ENCODE data around the gene LRP1-AS. TPM values are rescaled to one million over a fixed set of nuclear protein-coding genes. Genes with fewer than 3 reads are reported as not detected.
A peak's percentile ranks its signal among the peaks of the same experiment; 100 is the strongest.
"Not testable (repeated sequence)": the region's sequence is repeated elsewhere in the genome, so short reads cannot be mapped to it uniquely, and the experiment has no call there.

The LRP1-AS gene
- total RNA-seq, 1 experiment from 2014 or later = not detected

GRCh38 chr12:57120718-57121117, 26.7 kb downstream of the LRP1-AS start:
- DNase-seq (ENCODE audit: low spot score) = not testable (repeated sequence)

- no peak for DNase-seq (ENCODE audit: low spot score)
Measured at GRCh38 chr12:57119294-57120085, 27.9 kb downstream of the LRP1-AS start.

- no peak for DNase-seq (ENCODE audit: low spot score)
Measured at GRCh38 chr12:57118711-57119271, 28.6 kb downstream of the LRP1-AS start.

- no peak for DNase-seq (ENCODE audit: low spot score)
Measured at GRCh38 chr12:57116580-57117281, 30.7 kb downstream of the LRP1-AS start.

- DNase-seq (ENCODE audit: low spot score) = no peak
Measured at GRCh38 chr12:57112492-57113294, 34.7 kb downstream of the LRP1-AS start.

- peak; percentile 87 for DNase-seq (ENCODE audit: low spot score)
Measured at GRCh38 chr12:57111031-57111734, 36.2 kb downstream of the LRP1-AS start, which contains the start of gene STAT6. STAT6 (minus strand) TSS chr12:57111362; CDS start chr12:57108278, 3,084 bp downstream.

- peak; percentile 59 for DNase-seq (ENCODE audit: low spot score)
Measured at GRCh38 chr12:57110104-57111030, 37.1 kb downstream of the LRP1-AS start.

- no peak for DNase-seq (ENCODE audit: low spot score)
Measured at GRCh38 chr12:57109207-57110103, 38.0 kb downstream of the LRP1-AS start.

GRCh38 chr12:57107456-57108155, 39.8 kb downstream of the LRP1-AS start:
- no peak for DNase-seq (ENCODE audit: low spot score)

- no peak for DNase-seq (ENCODE audit: low spot score)
Measured at GRCh38 chr12:57106021-57106708, 41.3 kb downstream of the LRP1-AS start.

GRCh38 chr12:57105011-57105753, 42.2 kb downstream of the LRP1-AS start:
- DNase-seq (ENCODE audit: low spot score) = no peak

- DNase-seq (ENCODE audit: low spot score) = no peak
Measured at GRCh38 chr12:57104292-57104910, 43.0 kb downstream of the LRP1-AS start.

GRCh38 chr12:57103856-57104255, 43.6 kb downstream of the LRP1-AS start:
- no peak for DNase-seq (ENCODE audit: low spot score)

- peak; percentile 72 for DNase-seq (ENCODE audit: low spot score)
Measured at GRCh38 chr12:57101892-57102695, 45.3 kb downstream of the LRP1-AS start.

GRCh38 chr12:57099766-57100165, 47.7 kb downstream of the LRP1-AS start:
- DNase-seq (ENCODE audit: low spot score) = no peak

Data from HT-29 (cell line).